Testis (tissue), 3 donors: ENCODE data around the gene TDP2. TPM values are rescaled to one million over a fixed set of nuclear protein-coding genes. Genes with fewer than 3 reads are reported as not detected.

Experiments used
- DNase-seq: peaks from one replicate; pipeline ENCODE4 v3.0.0-alpha.2; 2019
- H3K27ac ChIP-seq, 2 donors: fragments of 200-600 bp; sonication (generic); one replicate each; pipeline ENCODE4 v1.5.1; 2019
- H3K27me3 ChIP-seq: fragments of 200-600 bp; sonication (generic); one replicate; pipeline ENCODE4 v1.5.1; 2019
- H3K36me3 ChIP-seq: fragments of 200-600 bp; sonication (generic); one replicate; pipeline ENCODE4 v1.5.1; 2017; ENCODE audit warnings: low read depth; ENCODE audit errors: missing control alignments
- H3K4me1 ChIP-seq: fragments of 200-600 bp; sonication (generic); one replicate; pipeline ENCODE4 v1.5.1; 2019
- H3K4me3 ChIP-seq, 2 donors: fragments of 200-600 bp; sonication (generic); one replicate each; pipeline ENCODE4 v1.5.1; 2017 to 2019
- H3K9me3 ChIP-seq: fragments of 200-600 bp; sonication (generic); one replicate; pipeline ENCODE4 v1.5.1; 2017
- POLR2A ChIP-seq: fragments of 450-650 bp; IDR thresholded peaks from one replicate; pipeline ENCODE4 v1.6.1; 2017; ENCODE audit warnings: antibody characterized with exemption, mild to moderate bottlenecking, moderate library complexity
- WGBS, 2 donors: methylation state at CpG; one replicate each; pipeline ENCODE4 v1.1.5; 2018; 5-methylcytosine and 5-hydroxymethylcytosine counted together
- intact Hi-C: fragments of 100-400 bp; cut with DNase I; formaldehyde crosslinking; loops from one replicate; pipeline ENCODE4 v1.15.1; 2023; ENCODE audit warnings: low total_unique reads
- polyA plus RNA-seq: library from polyadenylated mRNA; stranded (reverse); fragments of 350-450 nt; fragmentation: Illumina TruSeq; extraction: RNeasy Lipid Tissue Mini Kit (QIAGEN cat#74804); gene quantifications from one replicate; pipeline ENCODE4 v1.2.3, GENCODE V29; 2014; ENCODE audit warnings: low read depth, low replicate concordance; ENCODE audit not compliant: insufficient read depth
- total RNA-seq, 2 donors: library from RNA; depleted of rRNA; stranded (reverse); fragments of >200 nt; gene quantifications; one replicate each; pipeline ENCODE4 v1.2.3, GENCODE V29; 2016
- TF ChIP-seq, protein P1 (sequence below), 3 experiments: fragments of 450-650 bp in 2 of 3; fragments of 200-600 bp in 1 of 3; sonication (generic) in 1 of 3; IDR thresholded peaks; one replicate each; pipeline ENCODE4 v1.5.1; 2016 to 2019; ENCODE audit warnings: antibody characterized with exemption in 3 of 3, mild to moderate bottlenecking in 2 of 3, moderate library complexity in 1 of 3

The TDP2 gene
- total and polyA plus RNA-seq, 3 donors from 2014 or later = 37.2 to 46.0 (median 37.4) TPM

DNA sequence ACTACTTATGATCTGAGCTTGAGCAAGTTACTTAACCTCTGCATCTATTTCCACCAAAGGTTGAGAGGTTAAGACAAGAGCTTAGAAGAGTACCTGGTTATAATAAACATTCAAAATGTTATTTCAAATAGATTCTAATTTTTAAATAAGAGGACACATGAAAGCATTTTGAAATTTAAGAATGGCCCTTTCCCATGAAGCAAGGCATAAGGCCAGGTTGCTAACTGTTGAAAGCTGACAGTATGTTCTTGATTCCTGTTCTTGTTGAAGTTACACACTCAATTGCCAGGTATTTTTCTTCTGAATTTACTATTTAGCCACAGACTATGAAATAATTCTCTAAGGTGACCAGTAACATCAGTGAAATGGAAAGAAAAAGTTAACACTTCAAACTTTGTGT is 37.8 kb upstream of the TDP2 start:
- DNase-seq = no peak
- Histone ChIP-seq H3K9me3 (no peaks in the 10 kb centered on the region), H3K27me3 (no peaks in the 10 kb centered on the region), H3K36me3 (no peaks in the 10 kb centered on the region), H3K4me3 (no peak overlapping the region), H3K4me1 (no peaks in the 10 kb centered on the region), H3K27ac (no peak overlapping the region)
- intact Hi-C loops = no loop called here
- TF ChIP-seq, protein P1, sequence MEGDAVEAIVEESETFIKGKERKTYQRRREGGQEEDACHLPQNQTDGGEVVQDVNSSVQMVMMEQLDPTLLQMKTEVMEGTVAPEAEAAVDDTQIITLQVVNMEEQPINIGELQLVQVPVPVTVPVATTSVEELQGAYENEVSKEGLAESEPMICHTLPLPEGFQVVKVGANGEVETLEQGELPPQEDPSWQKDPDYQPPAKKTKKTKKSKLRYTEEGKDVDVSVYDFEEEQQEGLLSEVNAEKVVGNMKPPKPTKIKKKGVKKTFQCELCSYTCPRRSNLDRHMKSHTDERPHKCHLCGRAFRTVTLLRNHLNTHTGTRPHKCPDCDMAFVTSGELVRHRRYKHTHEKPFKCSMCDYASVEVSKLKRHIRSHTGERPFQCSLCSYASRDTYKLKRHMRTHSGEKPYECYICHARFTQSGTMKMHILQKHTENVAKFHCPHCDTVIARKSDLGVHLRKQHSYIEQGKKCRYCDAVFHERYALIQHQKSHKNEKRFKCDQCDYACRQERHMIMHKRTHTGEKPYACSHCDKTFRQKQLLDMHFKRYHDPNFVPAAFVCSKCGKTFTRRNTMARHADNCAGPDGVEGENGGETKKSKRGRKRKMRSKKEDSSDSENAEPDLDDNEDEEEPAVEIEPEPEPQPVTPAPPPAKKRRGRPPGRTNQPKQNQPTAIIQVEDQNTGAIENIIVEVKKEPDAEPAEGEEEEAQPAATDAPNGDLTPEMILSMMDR (IDR thresholded peaks at IDR 0.05) = no peak
- TF ChIP-seq POLR2A = no peak

DNA sequence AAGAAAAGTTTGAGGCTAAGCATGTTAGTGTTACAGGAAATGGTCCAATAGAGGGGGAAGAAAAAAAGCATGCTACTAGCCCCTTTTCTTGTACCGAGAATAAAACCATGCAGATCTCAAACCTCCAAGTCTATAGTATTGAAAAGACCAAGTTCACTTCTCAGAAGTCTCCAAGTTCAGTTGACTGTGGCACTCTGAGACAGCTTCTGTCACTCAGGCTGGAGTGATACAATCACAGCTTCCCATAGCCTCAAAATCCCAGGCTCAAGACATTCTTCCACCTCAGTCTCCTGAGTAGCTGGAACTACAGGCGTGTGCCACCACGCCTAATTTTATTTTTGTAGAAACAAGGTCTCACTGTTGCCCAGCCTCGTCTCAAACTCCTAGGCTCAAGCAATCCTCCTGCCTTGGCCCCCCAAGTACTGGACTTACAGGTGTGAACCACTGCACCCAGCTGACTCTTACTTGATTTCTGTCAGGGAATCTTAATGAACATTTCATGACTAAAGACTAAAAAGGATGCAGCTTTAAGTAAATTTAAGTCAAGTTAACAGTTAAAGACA is 36.1 kb upstream of the TDP2 start:
- Histone ChIP-seq H3K27me3 (no peaks in the 10 kb centered on the region), H3K4me1 (no peaks in the 10 kb centered on the region), H3K9me3 (no peaks in the 10 kb centered on the region), H3K36me3 (no peaks in the 10 kb centered on the region), H3K27ac (no peak overlapping the region), H3K4me3 (no peak overlapping the region)
- intact Hi-C loops = no loop called here
- no peak for DNase-seq
- 82 to 85% methylated on average over 4 of the region's 4 CpGs for WGBS, 2 donors
- TF ChIP-seq POLR2A = no peak
- TF ChIP-seq, protein P1 (IDR thresholded peaks at IDR 0.05) = no peak

DNA sequence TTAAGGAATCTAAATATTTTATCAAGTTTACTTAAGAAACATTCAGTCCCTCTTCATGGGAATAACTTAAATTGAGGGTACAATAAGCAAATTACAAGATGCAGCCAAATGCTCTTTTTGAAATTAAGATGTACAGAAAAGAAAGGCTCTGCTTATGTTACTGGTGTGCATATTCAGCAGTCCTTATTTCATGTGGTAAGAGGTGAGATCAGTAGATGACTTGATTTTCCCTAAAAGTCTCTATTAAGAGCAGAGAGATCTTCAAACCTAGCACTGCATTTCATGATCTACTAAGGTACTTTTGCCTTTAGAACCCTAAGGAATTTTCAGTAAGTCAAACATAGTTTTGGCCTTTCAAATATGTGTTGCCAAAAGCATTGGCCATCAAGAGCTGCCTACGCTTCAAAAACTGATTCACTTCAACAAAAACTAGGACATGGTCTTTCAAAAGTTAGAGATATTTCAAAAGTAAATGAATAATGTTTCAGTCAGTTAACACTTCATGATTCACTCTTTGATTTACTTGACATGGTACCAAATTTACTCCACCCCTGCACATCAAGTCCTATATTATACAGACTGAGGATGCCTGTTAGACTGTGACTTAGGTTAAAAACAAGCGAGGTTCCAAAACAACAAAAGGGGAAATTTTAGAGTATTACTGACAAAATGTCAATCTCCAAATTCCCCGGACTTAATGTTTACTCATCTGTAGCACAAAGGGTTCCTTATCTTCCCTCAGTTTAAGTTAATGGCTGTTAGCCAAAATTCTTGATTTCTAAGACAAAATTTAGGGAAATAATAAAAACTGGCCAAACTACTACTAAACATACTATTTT is 33.0 kb upstream of the TDP2 start:
- 79 to 81% methylated on average over 3 of the region's 3 CpGs for WGBS, 2 donors
- Histone ChIP-seq H3K36me3 (no peaks in the 10 kb centered on the region), H3K4me1 (no peaks in the 10 kb centered on the region), H3K27ac (no peak overlapping the region), H3K27me3 (no peaks in the 10 kb centered on the region), H3K4me3 (no peak overlapping the region), H3K9me3 (no peaks in the 10 kb centered on the region)
- no peak for DNase-seq
- TF ChIP-seq POLR2A = no peak
- TF ChIP-seq, protein P1 (IDR thresholded peaks at IDR 0.05) = no peak
- intact Hi-C loops = no loop called here

DNA sequence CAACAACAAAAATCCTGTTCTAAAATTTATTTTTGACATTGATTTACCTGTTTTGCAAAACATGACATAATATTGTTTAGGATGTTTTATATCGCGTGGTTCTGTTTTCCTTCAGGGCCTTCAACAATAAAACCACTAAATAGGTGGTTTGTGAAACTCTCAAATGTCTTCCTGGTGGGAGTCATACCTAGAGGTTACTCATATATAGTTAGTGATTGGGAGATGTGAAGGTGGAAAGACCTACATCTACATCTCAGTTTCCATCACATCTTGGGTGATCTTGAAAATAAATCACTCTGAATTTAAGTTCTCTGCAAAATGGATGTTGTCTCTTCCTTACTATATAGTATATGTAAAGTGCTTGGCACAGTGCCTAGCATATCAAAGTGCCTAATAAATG is 29.4 kb upstream of the TDP2 start:
- Histone ChIP-seq H3K27me3 (no peaks in the 10 kb centered on the region), H3K36me3 (no peaks in the 10 kb centered on the region), H3K27ac (no peak overlapping the region), H3K4me3 (no peak overlapping the region), H3K9me3 (no peaks in the 10 kb centered on the region), H3K4me1 (no peaks in the 10 kb centered on the region)
- 90 to 100% methylated on average over 2 of the region's 2 CpGs for WGBS, 2 donors
- TF ChIP-seq POLR2A = no peak
- TF ChIP-seq, protein P1 (IDR thresholded peaks at IDR 0.05) = no peak
- no peak for DNase-seq
- intact Hi-C loops = no loop called here
